WTC11 (cell line): Measurements from ENCODE around the gene UVRAG. TPM values are rescaled to one million over a fixed set of nuclear protein-coding genes. Genes with fewer than 3 reads are reported as not detected.
A peak's percentile ranks its signal among the peaks of the same experiment; 100 is the strongest.

Source experiments
- ATF2 ChIP-seq: sonication (generic); formaldehyde crosslinking; IDR thresholded peaks from 2 replicates; pipeline ENCODE4 v1.8.1; 2022; ENCODE audit warnings: low read depth, missing genetic modification reagents, borderline replicate concordance
- CREB1 ChIP-seq: sonication (generic); formaldehyde crosslinking; IDR thresholded peaks from 2 replicates; pipeline ENCODE4 v1.8.0; 2023; ENCODE audit warnings: mild to moderate bottlenecking, missing genetic modification reagents
- E2F1 ChIP-seq: sonication (generic); formaldehyde crosslinking; IDR thresholded peaks from 2 replicates; pipeline ENCODE4 v1.8.0; 2022; ENCODE audit warnings: mild to moderate bottlenecking, missing genetic modification reagents
- E2F5 ChIP-seq: sonication (generic); formaldehyde crosslinking; IDR thresholded peaks from 2 replicates; pipeline ENCODE4 v1.8.1; 2022; ENCODE audit warnings: mild to moderate bottlenecking, moderate library complexity, missing genetic modification reagents
- ERG ChIP-seq: fragments of 250-450 bp; sonication (Bioruptor Pico); IDR thresholded peaks from 2 replicates; pipeline ENCODE4 v1.8.0; 2021; ENCODE audit warnings: mild to moderate bottlenecking
- ESRRA ChIP-seq: sonication (generic); formaldehyde crosslinking; IDR thresholded peaks from 2 replicates; pipeline ENCODE4 v1.8.1; 2022; ENCODE audit warnings: mild to moderate bottlenecking, missing genetic modification reagents, borderline replicate concordance
- IRF1 ChIP-seq: sonication (generic); formaldehyde crosslinking; IDR thresholded peaks from 2 replicates; pipeline ENCODE4 v1.8.0; 2023; ENCODE audit warnings: missing genetic modification reagents
- IRF2 ChIP-seq: sonication (generic); formaldehyde crosslinking; IDR thresholded peaks from 2 replicates; pipeline ENCODE4 v1.8.0; 2022; ENCODE audit warnings: low read depth, missing genetic modification reagents, borderline replicate concordance
- MAX ChIP-seq: sonication (generic); formaldehyde crosslinking; IDR thresholded peaks from 2 replicates; pipeline ENCODE4 v1.8.0; 2022; ENCODE audit warnings: mild to moderate bottlenecking, missing genetic modification reagents
- MLX ChIP-seq: sonication (generic); formaldehyde crosslinking; IDR thresholded peaks from 2 replicates; pipeline ENCODE4 v1.8.1; 2023; ENCODE audit warnings: mild to moderate bottlenecking, missing genetic modification reagents, moderate library complexity
- NFYB ChIP-seq: sonication (generic); formaldehyde crosslinking; conservative IDR thresholded peaks from 2 replicates; pipeline ENCODE4 v1.8.0; 2022; ENCODE audit warnings: low read depth, missing genetic modification reagents
- PRDM15 ChIP-seq: sonication (generic); formaldehyde crosslinking; IDR thresholded peaks from 2 replicates; pipeline ENCODE4 v1.8.0; 2022; ENCODE audit warnings: missing genetic modification reagents
- PREB ChIP-seq: sonication (generic); formaldehyde crosslinking; IDR thresholded peaks from 2 replicates; pipeline ENCODE4 v1.8.1; 2022; ENCODE audit warnings: mild to moderate bottlenecking, missing genetic modification reagents, moderate library complexity, borderline replicate concordance
- RELA ChIP-seq: sonication (generic); formaldehyde crosslinking; IDR thresholded peaks from 2 replicates; pipeline ENCODE4 v1.8.1; 2022; ENCODE audit warnings: missing genetic modification reagents, mild to moderate bottlenecking, borderline replicate concordance
- SMAD3 ChIP-seq: sonication (generic); formaldehyde crosslinking; IDR thresholded peaks from 2 replicates; pipeline ENCODE4 v1.8.0; 2022; ENCODE audit warnings: missing genetic modification reagents, mild to moderate bottlenecking, borderline replicate concordance
- SMAD4 ChIP-seq: sonication (generic); formaldehyde crosslinking; IDR thresholded peaks from 2 replicates; pipeline ENCODE4 v1.8.0; 2022; ENCODE audit warnings: mild to moderate bottlenecking, missing genetic modification reagents
- TP53 ChIP-seq: sonication (generic); formaldehyde crosslinking; IDR thresholded peaks from 2 replicates; pipeline ENCODE4 v1.8.1; 2023; ENCODE audit warnings: mild to moderate bottlenecking, missing genetic modification reagents
- USF1 ChIP-seq: sonication (generic); formaldehyde crosslinking; IDR thresholded peaks from 2 replicates; pipeline ENCODE4 v1.8.0; 2022; ENCODE audit warnings: mild to moderate bottlenecking, missing genetic modification reagents
- USF2 ChIP-seq: sonication (generic); formaldehyde crosslinking; IDR thresholded peaks from 2 replicates; pipeline ENCODE4 v1.8.1; 2023; ENCODE audit warnings: mild to moderate bottlenecking, missing genetic modification reagents, moderate library complexity
- ZNF232 ChIP-seq: sonication (generic); formaldehyde crosslinking; IDR thresholded peaks from 2 replicates; pipeline ENCODE4 v1.8.0; 2022; ENCODE audit warnings: mild to moderate bottlenecking, missing genetic modification reagents
- ZNF263 ChIP-seq: sonication (generic); formaldehyde crosslinking; IDR thresholded peaks from 2 replicates; pipeline ENCODE4 v1.8.1; 2022; ENCODE audit warnings: low read depth, mild to moderate bottlenecking, moderate library complexity, missing genetic modification reagents
- ZNF317 ChIP-seq: sonication (generic); formaldehyde crosslinking; IDR thresholded peaks from 2 replicates; pipeline ENCODE4 v1.8.1; 2023; ENCODE audit warnings: low read depth, mild to moderate bottlenecking, moderate library complexity, missing genetic modification reagents, borderline replicate concordance
- ZNF416 ChIP-seq: fragments of 250-450 bp; sonication (Bioruptor Pico); IDR thresholded peaks from 2 replicates; pipeline ENCODE4 v1.9.0; 2021; ENCODE audit warnings: mild to moderate bottlenecking, inconsistent platforms
- total RNA-seq: library from RNA; stranded (reverse); gene quantifications from 3 replicates; pipeline ENCODE4 v1.2.3, GENCODE V29; 2021

The UVRAG gene
- total RNA-seq, 1 experiment from 2014 or later: 14.5 TPM

- TF ChIP-seq SMAD3 (CRISPR knock-in tag): peak; percentile 95
- TF ChIP-seq RELA (CRISPR knock-in tag): peak; percentile 87; the same call in 1 of the 2 replicates
- TF ChIP-seq ATF2: no peak
- peak; percentile 3; the same call in 1 of the 2 replicates for TF ChIP-seq USF2 (CRISPR knock-in tag)
- TF ChIP-seq E2F1: peak; percentile 82
- TF ChIP-seq MLX: 0 out of 2 replicates have a peak, but pooled peaks have one; percentile 85
- TF ChIP-seq IRF1 (CRISPR knock-in tag): peak; percentile 92
- peak; percentile 88; the same call in 1 of the 2 replicates for TF ChIP-seq TP53 (CRISPR knock-in tag)
- TF ChIP-seq ZNF317: peak; percentile 8; the same call in 1 of the 2 replicates
- peak; percentile 85 for TF ChIP-seq USF1 (CRISPR knock-in tag)
- TF ChIP-seq CREB1 (CRISPR knock-in tag): peak; percentile 72; the same call in 1 of the 2 replicates
- 0 out of 2 replicates have a peak, but pooled peaks have one; percentile 80 for TF ChIP-seq PREB (CRISPR knock-in tag)
- peak; percentile 99 for TF ChIP-seq MAX (CRISPR knock-in tag)
- peak; percentile 85; the same call in 1 of the 2 replicates for TF ChIP-seq ESRRA (CRISPR knock-in tag)
- no peak for TF ChIP-seq IRF2 (CRISPR knock-in tag)
- TF ChIP-seq E2F5: peak; percentile 95
- TF ChIP-seq ZNF232 (CRISPR knock-in tag): peak; percentile 96
- peak; percentile 14; the same call in 1 of the 2 replicates for TF ChIP-seq NFYB (CRISPR knock-in tag)
- TF ChIP-seq ZNF416 (CRISPR knock-in tag): no peak
- 0 out of 2 replicates have a peak, but pooled peaks have one; percentile 21 for TF ChIP-seq SMAD4
- no peak for TF ChIP-seq ERG (CRISPR knock-in tag)
- TF ChIP-seq PRDM15 (CRISPR knock-in tag): 0 out of 2 replicates have a peak, but pooled peaks have one; percentile 21
- TF ChIP-seq ZNF263: peak; percentile 58; the same call in 1 of the 2 replicates
These were observed 46.7 kb upstream of the UVRAG start, which contains the start of gene DGAT2 (continued) for GRCh38 chr11:75768112-75768908.
